ENCODE data around the gene ANKS1B.

GRCh38 chr12:99966429-99966828, 18.3 kb downstream of the ANKS1B start:
- TF ChIP-seq CTCF (IDR thresholded peaks at IDR 0.05) (no peak), EP300 (IDR thresholded peaks at IDR 0.05) (no peak), POLR2A (IDR thresholded peaks at IDR 0.05) (no peak)

All from suprapubic skin (tissue), 3 donors.